MG63 (cell line): Measurements from ENCODE around the gene MAD1L1. TPM values are rescaled to one million over a fixed set of nuclear protein-coding genes. Genes with fewer than 3 reads are reported as not detected.
A peak's percentile ranks its signal among the peaks of the same experiment; 100 is the strongest.

Experiments used
- DNase-seq: peaks from one replicate; pipeline ENCODE4 v3.0.0-alpha.2; 2020
- H3K27me3 ChIP-seq: fragments of 250-450 bp; sonication (Bioruptor Pico); 2 replicates; pipeline ENCODE4 v1.5.1; 2020; ENCODE audit warnings: mild to moderate bottlenecking, moderate library complexity
- H3K36me3 ChIP-seq: fragments of 250-450 bp; sonication (Bioruptor Pico); 2 replicates; pipeline ENCODE4 v1.5.1; 2020; ENCODE audit warnings: mild to moderate bottlenecking, moderate library complexity
- H3K4me3 ChIP-seq: fragments of 250-450 bp; sonication (Bioruptor Pico); 2 replicates; pipeline ENCODE4 v1.5.1; 2020; ENCODE audit warnings: mild to moderate bottlenecking, moderate library complexity
- H3K9me3 ChIP-seq: fragments of 250-450 bp; sonication (Bioruptor Pico); 2 replicates; pipeline ENCODE4 v1.5.1; 2020; ENCODE audit warnings: mild to moderate bottlenecking, moderate library complexity
- total RNA-seq: library from RNA; depleted of rRNA; stranded (reverse); fragments of >200 nt; shearing (Covaris generic); gene quantifications from 2 replicates; pipeline ENCODE4 v1.2.3, GENCODE V29; 2014; ENCODE audit warnings: low replicate concordance

Gene MAD1L1
- total RNA-seq, 1 experiment from 2014 or later = 65.1 TPM

- no peaks in the 10 kb centered on the region for H3K27me3 ChIP-seq
- no peaks in the 10 kb centered on the region for H3K9me3 ChIP-seq
- no peak for DNase-seq
- no peak overlapping the region for H3K4me3 ChIP-seq
- H3K36me3 ChIP-seq = peaks cover 26% of the 10 kb centered on the region
These were observed 18.1 kb downstream of the MAD1L1 start for GRCh38 chr7:2214636-2215035.

- DNase-seq = no peak
- H3K27me3 ChIP-seq = no peaks in the 10 kb centered on the region
- no peaks in the 10 kb centered on the region for H3K9me3 ChIP-seq
- H3K4me3 ChIP-seq = no peak overlapping the region
- H3K36me3 ChIP-seq = peaks cover 26% of the 10 kb centered on the region
These were observed 19.1 kb downstream of the MAD1L1 start for GRCh38 chr7:2213551-2214215.

DNA sequence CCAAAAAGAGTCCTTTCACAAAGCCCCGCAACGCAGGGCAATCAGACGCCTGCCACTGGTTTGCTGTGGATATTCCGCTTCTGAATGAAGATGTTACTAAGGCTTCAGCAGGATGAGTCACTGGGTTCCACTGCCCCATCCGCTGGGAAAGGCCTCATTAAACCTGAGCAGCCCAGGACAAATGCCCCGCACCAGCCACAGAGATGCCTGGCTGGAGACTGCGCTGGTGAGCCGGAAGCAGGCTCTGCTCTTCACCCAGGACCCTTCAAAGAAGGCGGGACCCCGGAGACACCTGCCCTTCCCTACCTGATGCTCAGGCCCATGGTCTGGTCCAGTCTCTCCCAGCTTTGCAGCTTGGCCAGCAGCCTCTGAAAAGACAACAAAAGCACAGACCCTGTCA lies 19.8 kb downstream of the MAD1L1 start:
- Histone ChIP-seq H3K4me3 (no peak overlapping the region), H3K27me3 (no peaks in the 10 kb centered on the region), H3K9me3 (no peaks in the 10 kb centered on the region), H3K36me3 (peaks cover 26% of the 10 kb centered on the region)
- DNase-seq = no peak

GRCh38 chr7:2211926-2212325 lies 20.8 kb downstream of the MAD1L1 start:
- Histone ChIP-seq H3K4me3 (no peak overlapping the region), H3K36me3 (peaks cover 24% of the 10 kb centered on the region), H3K9me3 (no peaks in the 10 kb centered on the region), H3K27me3 (no peaks in the 10 kb centered on the region)
- no peak for DNase-seq

DNA sequence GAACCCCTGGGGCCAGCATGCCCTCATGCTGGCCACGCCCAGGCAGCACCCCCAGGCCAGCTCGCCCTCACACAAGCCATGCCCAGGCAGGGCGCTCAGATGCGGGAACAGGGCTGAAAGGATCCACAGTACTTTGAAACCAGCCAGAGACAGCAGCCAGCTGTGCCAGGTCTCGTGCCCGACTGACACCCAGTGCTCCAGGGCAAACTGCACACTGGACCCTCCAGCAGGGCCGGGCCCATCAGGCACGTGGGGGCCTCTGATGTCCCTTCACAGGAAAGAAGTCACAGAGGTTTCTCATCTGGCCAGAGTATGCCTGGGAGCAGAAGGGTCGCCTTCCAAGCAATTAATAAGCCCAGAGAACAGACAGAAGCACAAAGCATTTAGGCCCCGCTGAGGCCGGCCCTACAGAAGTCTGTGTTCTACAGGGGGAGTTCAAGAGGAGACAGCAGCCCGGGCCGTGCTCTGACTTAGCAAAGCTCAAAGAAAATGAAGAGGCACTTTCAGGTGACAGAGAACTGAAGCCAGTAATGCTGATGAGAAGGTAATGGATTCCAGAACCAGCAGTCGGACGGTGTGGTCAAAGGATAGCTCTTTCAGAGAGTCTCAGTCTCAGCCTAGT lies 21.4 kb downstream of the MAD1L1 start:
- Histone ChIP-seq H3K4me3 (no peak overlapping the region), H3K27me3 (no peaks in the 10 kb centered on the region), H3K9me3 (no peaks in the 10 kb centered on the region), H3K36me3 (peaks cover 25% of the 10 kb centered on the region)
- no peak for DNase-seq

GRCh38 chr7:2210551-2211258 lies 22.0 kb downstream of the MAD1L1 start:
- no peak overlapping the region for H3K4me3 ChIP-seq
- no peaks in the 10 kb centered on the region for H3K9me3 ChIP-seq
- H3K36me3 ChIP-seq = peaks cover 20% of the 10 kb centered on the region
- H3K27me3 ChIP-seq = no peaks in the 10 kb centered on the region
- DNase-seq = no peak

DNA sequence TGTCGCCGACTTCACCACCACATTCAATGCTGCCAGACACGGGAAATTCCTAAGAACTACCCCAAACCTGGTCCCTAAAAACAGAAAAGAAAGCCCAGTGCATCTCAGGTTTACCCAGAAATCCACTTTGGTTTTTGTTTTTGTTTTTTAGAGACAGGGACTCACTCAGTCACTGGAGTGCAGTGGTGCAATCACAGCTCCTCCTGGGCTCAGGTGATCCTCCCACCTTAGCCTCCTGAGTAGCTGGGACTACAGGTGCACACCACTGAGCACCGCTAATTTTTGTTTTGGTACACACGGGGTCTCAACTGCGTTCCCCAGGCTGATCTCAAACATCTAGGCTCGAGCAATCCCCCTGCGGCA lies 22.8 kb downstream of the MAD1L1 start:
- Histone ChIP-seq H3K27me3 (no peaks in the 10 kb centered on the region), H3K36me3 (peaks cover 17% of the 10 kb centered on the region), H3K9me3 (no peaks in the 10 kb centered on the region), H3K4me3 (no peak overlapping the region)
- DNase-seq = no peak

- Histone ChIP-seq H3K36me3 (peaks cover 17% of the 10 kb centered on the region), H3K9me3 (no peaks in the 10 kb centered on the region), H3K4me3 (no peak overlapping the region), H3K27me3 (no peaks in the 10 kb centered on the region)
- DNase-seq = peak; percentile 49
These were observed 23.4 kb downstream of the MAD1L1 start for GRCh38 chr7:2209146-2209960.

GRCh38 chr7:2208712-2209111 lies 24.0 kb downstream of the MAD1L1 start:
- Histone ChIP-seq H3K9me3 (no peaks in the 10 kb centered on the region), H3K36me3 (peaks cover 17% of the 10 kb centered on the region), H3K4me3 (no peak overlapping the region), H3K27me3 (no peaks in the 10 kb centered on the region)
- no peak for DNase-seq

DNA sequence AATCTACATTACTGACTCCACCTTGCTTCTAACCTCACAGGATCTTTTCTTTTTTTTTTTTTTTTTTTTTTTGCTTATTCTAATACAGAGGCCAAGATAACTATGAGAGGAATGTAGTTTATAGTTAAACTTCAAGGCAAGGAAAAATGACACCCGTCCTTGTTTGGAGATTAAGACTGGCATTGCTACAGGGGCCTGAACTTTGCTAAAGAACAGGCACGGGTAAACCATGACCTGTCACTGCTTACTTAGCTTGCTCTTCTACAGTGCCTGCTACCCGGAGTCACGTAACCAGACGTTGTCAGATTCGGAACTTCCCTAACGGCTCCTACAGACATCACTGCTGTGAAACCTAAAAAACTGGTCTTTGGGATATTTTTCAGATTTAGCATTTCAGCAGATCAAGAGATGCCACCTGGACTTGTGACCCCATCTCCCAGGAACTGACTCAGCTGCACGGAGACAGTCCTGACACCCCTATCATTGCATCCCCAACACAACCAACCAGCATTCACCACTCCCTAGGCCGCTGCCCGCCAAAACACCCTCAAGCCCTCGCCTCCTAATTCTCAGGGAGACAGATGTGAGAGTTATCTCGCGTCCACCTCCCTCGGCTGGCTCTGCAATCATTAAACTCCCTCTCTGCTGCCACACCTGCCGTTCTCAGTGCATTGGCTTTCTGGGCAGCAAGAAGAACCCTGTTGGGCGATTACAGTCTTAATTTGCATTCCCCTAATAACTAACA lies 27.5 kb downstream of the MAD1L1 start:
- DNase-seq = no peak
- H3K36me3 ChIP-seq = peaks cover 6% of the 10 kb centered on the region
- H3K4me3 ChIP-seq = no peak overlapping the region
- H3K27me3 ChIP-seq = no peaks in the 10 kb centered on the region
- no peaks in the 10 kb centered on the region for H3K9me3 ChIP-seq

DNA sequence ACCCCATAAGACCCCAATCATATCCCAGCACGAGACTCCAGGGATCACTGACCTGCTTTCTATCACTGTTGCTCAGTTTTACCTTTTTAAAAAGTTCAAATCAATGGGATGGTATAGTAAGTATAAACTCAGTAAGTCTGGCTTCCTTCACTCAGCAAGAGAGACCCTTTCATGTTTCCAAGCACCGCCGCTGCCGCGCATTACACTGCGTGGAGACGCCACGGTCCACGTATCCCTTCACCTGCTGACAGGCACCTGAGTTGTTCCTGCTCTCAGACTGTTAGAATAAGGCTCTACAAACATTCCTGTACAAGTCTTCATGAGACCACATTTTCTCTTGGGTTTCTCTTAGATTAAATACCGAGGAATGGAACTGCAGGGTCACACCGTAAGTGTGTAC lies 28.3 kb downstream of the MAD1L1 start:
- Histone ChIP-seq H3K36me3 (peaks cover 3% of the 10 kb centered on the region), H3K9me3 (no peaks in the 10 kb centered on the region), H3K4me3 (no peak overlapping the region), H3K27me3 (no peaks in the 10 kb centered on the region)
- no peak for DNase-seq

DNA sequence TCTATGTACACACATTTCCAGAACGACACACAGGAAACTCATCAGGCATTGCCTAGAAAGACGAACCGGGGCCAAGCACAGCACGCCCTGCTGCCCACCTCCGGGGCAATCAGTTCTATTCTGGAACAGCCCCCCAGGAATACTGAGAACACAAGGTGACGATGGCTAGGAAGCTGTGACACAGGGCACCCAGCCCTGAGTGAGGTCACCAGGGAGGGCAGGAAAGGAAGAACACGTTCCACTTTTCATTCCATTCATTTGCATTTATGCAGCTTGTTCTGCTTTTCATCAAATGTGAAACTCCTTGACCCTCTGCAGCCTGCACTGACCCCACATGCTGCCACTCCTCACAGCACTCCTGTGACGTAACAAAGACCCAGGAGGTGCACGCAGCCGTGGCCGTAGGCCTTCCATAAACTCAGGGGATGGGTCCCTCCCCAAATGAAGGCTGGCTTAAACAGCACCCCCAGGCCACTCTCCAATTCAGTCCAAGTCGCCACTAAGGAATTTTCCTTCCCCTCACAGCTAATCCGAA lies 28.9 kb downstream of the MAD1L1 start:
- no peak overlapping the region for H3K4me3 ChIP-seq
- no peak for DNase-seq
- H3K36me3 ChIP-seq = peaks cover 8% of the 10 kb centered on the region
- no peaks in the 10 kb centered on the region for H3K9me3 ChIP-seq
- no peaks in the 10 kb centered on the region for H3K27me3 ChIP-seq

DNA sequence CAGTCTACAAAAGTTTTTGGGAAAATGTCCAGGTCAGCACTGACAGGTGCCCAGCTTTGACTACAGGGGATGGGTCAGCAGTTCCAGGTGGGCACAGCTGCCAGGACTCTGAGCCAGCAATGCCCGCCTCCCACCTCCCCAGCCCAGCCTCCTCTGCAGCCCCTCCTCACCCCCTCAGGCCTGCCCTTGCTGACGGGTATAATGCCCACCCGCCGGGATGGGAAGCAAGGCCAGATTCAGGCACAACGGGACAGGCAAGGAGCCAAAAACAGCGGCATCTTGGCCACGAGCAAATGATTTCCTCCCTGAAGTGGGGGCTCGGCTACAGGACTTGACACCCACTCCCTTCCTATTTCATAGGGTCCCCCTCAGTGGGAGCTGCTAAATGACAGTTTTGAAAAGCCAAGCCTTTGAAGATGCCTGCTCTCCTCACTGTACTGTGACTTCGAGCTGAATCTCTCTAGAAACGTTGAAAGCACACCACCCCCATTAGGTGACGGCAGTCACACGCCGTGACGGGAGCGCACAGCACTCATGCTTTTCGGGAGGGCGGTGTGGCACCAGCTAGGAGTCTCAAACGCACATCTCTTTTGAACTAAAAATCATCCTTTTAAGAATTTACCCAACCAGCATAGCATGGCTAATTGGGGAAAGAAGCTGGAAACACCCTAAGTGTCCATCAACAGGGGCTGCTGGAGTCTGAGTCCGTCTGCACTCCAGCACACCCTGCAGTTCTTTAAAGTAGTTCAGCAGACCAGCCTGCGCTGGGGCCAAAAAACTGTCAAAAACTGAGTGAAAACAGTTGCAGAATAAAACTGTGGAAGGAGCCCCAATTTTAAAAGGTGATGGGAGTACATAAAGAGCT lies 29.6 kb downstream of the MAD1L1 start:
- no peaks in the 10 kb centered on the region for H3K27me3 ChIP-seq
- H3K36me3 ChIP-seq = peaks cover 8% of the 10 kb centered on the region
- H3K4me3 ChIP-seq = no peak overlapping the region
- DNase-seq = no peak
- no peaks in the 10 kb centered on the region for H3K9me3 ChIP-seq

- H3K27me3 ChIP-seq = no peaks in the 10 kb centered on the region
- DNase-seq = no peak
- peaks cover 8% of the 10 kb centered on the region for H3K36me3 ChIP-seq
- no peaks in the 10 kb centered on the region for H3K9me3 ChIP-seq
- H3K4me3 ChIP-seq = no peak overlapping the region
These were observed 30.4 kb downstream of the MAD1L1 start for GRCh38 chr7:2202361-2202761.

- Histone ChIP-seq H3K36me3 (peaks cover 11% of the 10 kb centered on the region), H3K27me3 (no peaks in the 10 kb centered on the region), H3K4me3 (no peak overlapping the region), H3K9me3 (no peaks in the 10 kb centered on the region)
- DNase-seq = no peak
These were observed 30.9 kb downstream of the MAD1L1 start for GRCh38 chr7:2201686-2202360.
